ENCODE data around the gene WNT3A. TPM values are rescaled to one million over a fixed set of nuclear protein-coding genes. Genes with fewer than 3 reads are reported as not detected.

Gene WNT3A
- polyA plus RNA-seq, 3 donors: not detected

- Mint-ChIP-seq H3K9me3 (peaks cover 6 to 21% (median 13%) of the 10 kb centered on the region in 7 donors), H3K36me3 (no peaks in the 10 kb centered on the region), H3K27me3 (ENCODE audit: low read depth in 3 of 3) (peaks cover 11 to 27% (median 16%) of the 10 kb centered on the region in 3 donors), H3K4me3 (no peak overlapping the region), H3K27ac (no peak overlapping the region), H3K4me1 (no peaks in the 10 kb centered on the region)
- Histone ChIP-seq H3K27ac (ENCODE audit: low read depth in 1 of 2, low read length in 2 of 2) (no peak overlapping the region), H3K27me3 (ENCODE audit: control insufficient read depth in 2 of 2, insufficient read depth in 2 of 2, low read length in 2 of 2) (peaks cover 0 to 5% of the 10 kb centered on the region in 2 donors), H4K20me1 (ENCODE audit: insufficient read depth, low read length) (no peaks in the 10 kb centered on the region), H3K9ac (ENCODE audit: insufficient read depth, low read length, poor library complexity, severe bottlenecking) (no peak overlapping the region), H2AFZ (ENCODE audit: insufficient read depth, low read depth, low read length, poor library complexity, severe bottlenecking) (no peak overlapping the region), H3K4me1 (ENCODE audit: control insufficient read depth in 1 of 2, insufficient read depth in 2 of 2, low read length in 2 of 2) (no peaks in the 10 kb centered on the region), H3K36me3 (replicated peaks in 1 of 2; ENCODE audit: control insufficient read depth in 1 of 2, insufficient read depth in 2 of 2, low read length in 2 of 2) (no peaks in the 10 kb centered on the region), H3K4me2 (replicated peaks; ENCODE audit: extremely low read depth, low read length, poor library complexity, severe bottlenecking) (no peak overlapping the region), H3K4me3 (replicated peaks in 1 of 3; ENCODE audit: low read depth in 2 of 3, low read length in 3 of 3) (no peak overlapping the region), H3K79me2 (ENCODE audit: insufficient read depth, low read length) (no peaks in the 10 kb centered on the region), H3K9me3 (replicated peaks in 1 of 2; ENCODE audit: control insufficient read depth in 1 of 2, insufficient read depth in 1 of 2, low read length in 2 of 2) (peaks cover 5 to 6% of the 10 kb centered on the region in 2 donors)
- intact Hi-C loops (cut with micrococcal nuclease): loop anchor here in 1 of 2 donors (5.0 to 10.0 kb wide), 2 partner anchors 136 to 513 kb away; no protein-coding TSS in a partner anchor
- 20% methylated on average over 7 of the region's 7 CpGs for WGBS (ENCODE audit: insufficient coverage)
- DNase-seq: peak; percentile 63 to 70 (median 69)
- TF ChIP-seq CTCF (IDR thresholded peaks at IDR 0.05): peak; percentile 86
These were observed 7.5 kb upstream of the WNT3A start for GRCh38 chr1:227999056-227999930.

- no peak overlapping the region for H3K4me3 ChIP-seq (replicated peaks in 1 of 3; ENCODE audit: low read depth in 2 of 3, low read length in 3 of 3)
- H3K36me3 Mint-ChIP-seq: no peaks in the 10 kb centered on the region
- H4K20me1 ChIP-seq (ENCODE audit: insufficient read depth, low read length): no peaks in the 10 kb centered on the region
- H3K27me3 Mint-ChIP-seq (ENCODE audit: low read depth in 3 of 3): peaks cover 22 to 36% (median 26%) of the 10 kb centered on the region in 3 donors
- intact Hi-C loops (cut with micrococcal nuclease): no loop called here
- TF ChIP-seq CTCF (IDR thresholded peaks at IDR 0.05): no peak
- H3K9me3 Mint-ChIP-seq: peaks cover 6 to 21% (median 14%) of the 10 kb centered on the region in 7 donors
- H3K4me1 Mint-ChIP-seq: no peaks in the 10 kb centered on the region
- H2AFZ ChIP-seq (ENCODE audit: insufficient read depth, low read depth, low read length, poor library complexity, severe bottlenecking): no peak overlapping the region
- no peak overlapping the region for H3K4me3 Mint-ChIP-seq
- no peaks in the 10 kb centered on the region for H3K79me2 ChIP-seq (ENCODE audit: insufficient read depth, low read length)
- no peak overlapping the region for H3K27ac ChIP-seq (ENCODE audit: low read depth in 1 of 2, low read length in 2 of 2)
- H3K4me2 ChIP-seq (replicated peaks; ENCODE audit: extremely low read depth, low read length, poor library complexity, severe bottlenecking): no peak overlapping the region
- no CpG with 5 or more reads among the region's 5 CpGs for WGBS (ENCODE audit: insufficient coverage)
- H3K4me1 ChIP-seq (ENCODE audit: control insufficient read depth in 1 of 2, insufficient read depth in 2 of 2, low read length in 2 of 2): no peaks in the 10 kb centered on the region
- H3K27me3 ChIP-seq (ENCODE audit: control insufficient read depth in 2 of 2, insufficient read depth in 2 of 2, low read length in 2 of 2): peaks cover 1 to 16% of the 10 kb centered on the region in 2 donors
- H3K9me3 ChIP-seq (replicated peaks in 1 of 2; ENCODE audit: control insufficient read depth in 1 of 2, insufficient read depth in 1 of 2, low read length in 2 of 2): peaks cover 5 to 6% of the 10 kb centered on the region in 2 donors
- no peak overlapping the region for H3K9ac ChIP-seq (ENCODE audit: insufficient read depth, low read length, poor library complexity, severe bottlenecking)
- H3K27ac Mint-ChIP-seq: no peak overlapping the region
- H3K36me3 ChIP-seq (replicated peaks in 1 of 2; ENCODE audit: control insufficient read depth in 1 of 2, insufficient read depth in 2 of 2, low read length in 2 of 2): no peaks in the 10 kb centered on the region
- no peak for DNase-seq
These were observed 6.4 kb upstream of the WNT3A start for GRCh38 chr1:228000416-228000815.
